Neural progenitor cell (in vitro differentiated cells): ENCODE measurements around the gene INPPL1. TPM values are rescaled to one million over a fixed set of nuclear protein-coding genes. Genes with fewer than 3 reads are reported as not detected.

ENCODE experiments used
- DNase-seq: peaks from one replicate; pipeline ENCODE4 v3.0.0-alpha.2; 2016; ENCODE audit warnings: low spot score
- H2AFZ ChIP-seq: fragments of 200-600 bp; sonication (generic); replicated peaks from 2 replicates; pipeline ENCODE4 v1.6.1; 2016; ENCODE audit warnings: antibody characterized with exemption
- H3F3A ChIP-seq: fragments of 200-600 bp; sonication (generic); 2 replicates; pipeline ENCODE4 v1.6.1; 2016; ENCODE audit warnings: antibody characterized with exemption, low read depth
- H3K27ac ChIP-seq: fragments of 200-600 bp; sonication (generic); 2 replicates; pipeline ENCODE4 v1.5.1; 2016; ENCODE audit warnings: mild to moderate bottlenecking
- H3K27me3 ChIP-seq: fragments of 200-600 bp; sonication (generic); 2 replicates; pipeline ENCODE4 v1.6.1; 2016; ENCODE audit warnings: mild to moderate bottlenecking, moderate library complexity
- H3K36me3 ChIP-seq: fragments of 200-600 bp; sonication (generic); 2 replicates; pipeline ENCODE4 v1.5.1; 2016
- H3K4me1 ChIP-seq: fragments of 200-600 bp; sonication (generic); 2 replicates; pipeline ENCODE4 v1.6.1; 2016; ENCODE audit warnings: mixed run types
- H3K4me2 ChIP-seq: fragments of 200-600 bp; sonication (generic); 2 replicates; pipeline ENCODE4 v1.6.1; 2016
- H3K4me3 ChIP-seq: fragments of 200-600 bp; sonication (generic); 2 replicates; pipeline ENCODE4 v1.5.1; 2016
- H3K79me2 ChIP-seq: fragments of 200-600 bp; sonication (generic); 2 replicates; pipeline ENCODE4 v1.6.1; 2016; ENCODE audit warnings: low read depth
- H3K9ac ChIP-seq: fragments of 200-600 bp; sonication (generic); 2 replicates; pipeline ENCODE4 v1.6.1; 2016
- H3K9me3 ChIP-seq: fragments of 200-600 bp; sonication (generic); 2 replicates; pipeline ENCODE4 v1.5.1; 2016; ENCODE audit warnings: low read depth
- H4K20me1 ChIP-seq: fragments of 200-600 bp; sonication (generic); 2 replicates; pipeline ENCODE4 v1.6.1; 2016; ENCODE audit warnings: low read depth
- H3K27ac Mint-ChIP-seq: 3 replicates; pipeline ENCODE4 v1.8.0; 2021; ENCODE audit warnings: mixed read lengths
- H3K27me3 Mint-ChIP-seq: 2 replicates; pipeline ENCODE4 v1.8.0; 2022; ENCODE audit warnings: low read depth, mild to moderate bottlenecking, inconsistent platforms, moderate library complexity, mixed read lengths; ENCODE audit not compliant: insufficient read depth
- H3K36me3 Mint-ChIP-seq: 3 replicates; pipeline ENCODE4 v1.8.0; 2021; ENCODE audit warnings: mixed read lengths
- H3K4me1 Mint-ChIP-seq: 3 replicates; pipeline ENCODE4 v1.8.0; 2021; ENCODE audit warnings: mixed read lengths
- H3K4me3 Mint-ChIP-seq: 3 replicates; pipeline ENCODE4 v1.8.0; 2021; ENCODE audit warnings: mild to moderate bottlenecking, moderate library complexity, mixed read lengths
- H3K9me3 Mint-ChIP-seq: 3 replicates; pipeline ENCODE4 v1.8.0; 2020; ENCODE audit warnings: mixed read lengths
- EZH2 ChIP-seq: fragments of 200-600 bp; sonication (generic); IDR thresholded peaks from 2 replicates; pipeline ENCODE4 v1.6.1; 2017; ENCODE audit warnings: antibody characterized with exemption, mild to moderate bottlenecking, moderate library complexity
- EZH2phosphoT487 ChIP-seq: fragments of 200-600 bp; sonication (generic); IDR thresholded peaks from 2 replicates; pipeline ENCODE4 v1.6.1; 2017; ENCODE audit warnings: antibody characterized with exemption
- total RNA-seq: library from RNA; depleted of rRNA; stranded (reverse); fragments of >200 nt; gene quantifications from 2 replicates; pipeline ENCODE4 v1.2.3, GENCODE V29; 2015; ENCODE audit warnings: low replicate concordance
- TF ChIP-seq, protein P1 (sequence below): fragments of 200-600 bp; sonication (generic); IDR thresholded peaks from 2 replicates; pipeline ENCODE4 v1.5.1; 2017; ENCODE audit warnings: antibody characterized with exemption, mild to moderate bottlenecking

The INPPL1 gene
- total RNA-seq, 1 donor from 2014 or later: 30.8 TPM

GRCh38 chr11:72234920-72235319, 10.4 kb downstream of the INPPL1 start:
- H3K4me2 ChIP-seq: no peak overlapping the region
- H3K4me1 Mint-ChIP-seq: peaks cover 12% of the 10 kb centered on the region
- peaks cover 34% of the 10 kb centered on the region for H3K36me3 Mint-ChIP-seq
- H3K4me1 ChIP-seq: peaks cover 19% of the 10 kb centered on the region
- H3K27ac Mint-ChIP-seq: no peak overlapping the region
- peaks cover 15% of the 10 kb centered on the region for H3K27me3 ChIP-seq
- H2AFZ ChIP-seq: no peak overlapping the region
- peaks cover 25% of the 10 kb centered on the region for H4K20me1 ChIP-seq
- no peak overlapping the region for H3K4me3 ChIP-seq
- H3K9me3 Mint-ChIP-seq: no peaks in the 10 kb centered on the region
- peaks cover 29% of the 10 kb centered on the region for H3F3A ChIP-seq
- no peaks in the 10 kb centered on the region for H3K79me2 ChIP-seq
- H3K36me3 ChIP-seq: no peaks in the 10 kb centered on the region
- no peak overlapping the region for H3K9ac ChIP-seq
- no peak overlapping the region for H3K27ac ChIP-seq
- H3K27me3 Mint-ChIP-seq: peaks cover 10% of the 10 kb centered on the region
- H3K9me3 ChIP-seq: no peaks in the 10 kb centered on the region
- H3K4me3 Mint-ChIP-seq: no peak overlapping the region
- DNase-seq: no peak
- TF ChIP-seq EZH2phosphoT487: no peak
- no peak for TF ChIP-seq EZH2
- TF ChIP-seq, protein P1, sequence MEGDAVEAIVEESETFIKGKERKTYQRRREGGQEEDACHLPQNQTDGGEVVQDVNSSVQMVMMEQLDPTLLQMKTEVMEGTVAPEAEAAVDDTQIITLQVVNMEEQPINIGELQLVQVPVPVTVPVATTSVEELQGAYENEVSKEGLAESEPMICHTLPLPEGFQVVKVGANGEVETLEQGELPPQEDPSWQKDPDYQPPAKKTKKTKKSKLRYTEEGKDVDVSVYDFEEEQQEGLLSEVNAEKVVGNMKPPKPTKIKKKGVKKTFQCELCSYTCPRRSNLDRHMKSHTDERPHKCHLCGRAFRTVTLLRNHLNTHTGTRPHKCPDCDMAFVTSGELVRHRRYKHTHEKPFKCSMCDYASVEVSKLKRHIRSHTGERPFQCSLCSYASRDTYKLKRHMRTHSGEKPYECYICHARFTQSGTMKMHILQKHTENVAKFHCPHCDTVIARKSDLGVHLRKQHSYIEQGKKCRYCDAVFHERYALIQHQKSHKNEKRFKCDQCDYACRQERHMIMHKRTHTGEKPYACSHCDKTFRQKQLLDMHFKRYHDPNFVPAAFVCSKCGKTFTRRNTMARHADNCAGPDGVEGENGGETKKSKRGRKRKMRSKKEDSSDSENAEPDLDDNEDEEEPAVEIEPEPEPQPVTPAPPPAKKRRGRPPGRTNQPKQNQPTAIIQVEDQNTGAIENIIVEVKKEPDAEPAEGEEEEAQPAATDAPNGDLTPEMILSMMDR: no peak

DNA sequence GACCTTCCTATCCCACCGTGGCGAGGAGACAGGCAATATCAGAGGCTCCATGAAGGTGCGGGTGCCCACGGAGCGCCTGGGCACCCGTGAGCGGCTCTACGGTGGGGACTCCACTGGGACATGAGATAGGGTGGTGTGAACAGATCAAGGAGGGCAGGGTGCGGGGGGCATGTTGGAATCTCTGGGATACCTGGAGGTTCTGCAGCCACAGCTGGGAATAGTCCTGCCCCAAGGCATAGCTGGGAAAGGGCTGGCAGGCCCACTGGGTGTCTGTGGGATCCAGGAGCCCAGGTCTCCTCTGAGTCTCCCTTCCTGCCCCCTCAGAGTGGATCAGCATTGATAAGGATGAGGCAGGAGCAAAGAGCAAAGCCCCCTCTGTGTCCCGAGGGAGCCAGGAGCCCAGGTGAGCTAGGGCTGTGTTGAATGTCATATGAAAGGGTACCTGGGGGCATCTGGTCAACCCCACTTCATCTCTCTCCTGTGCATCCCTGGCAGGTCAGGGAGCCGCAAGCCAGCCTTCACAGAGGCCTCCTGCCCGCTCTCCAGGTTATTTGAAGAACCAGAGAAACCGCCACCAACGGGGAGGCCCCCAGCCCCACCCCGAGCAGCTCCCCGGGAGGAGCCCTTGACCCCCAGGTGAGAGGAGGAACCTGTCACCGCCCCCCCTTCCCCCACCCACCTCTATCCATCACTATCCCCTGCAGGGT, 10.9 kb downstream of the INPPL1 start:
- DNase-seq: no peak
- Histone ChIP-seq H3K9me3 (no peaks in the 10 kb centered on the region), H4K20me1 (peaks cover 25% of the 10 kb centered on the region), H3K4me2 (no peak overlapping the region), H3K4me1 (peaks cover 25% of the 10 kb centered on the region), H2AFZ (no peak overlapping the region), H3F3A (peaks cover 29% of the 10 kb centered on the region), H3K4me3 (no peak overlapping the region), H3K27me3 (peaks cover 21% of the 10 kb centered on the region), H3K27ac (no peak overlapping the region), H3K9ac (no peak overlapping the region), H3K36me3 (no peaks in the 10 kb centered on the region), H3K79me2 (no peaks in the 10 kb centered on the region)
- no peak overlapping the region for H3K4me3 Mint-ChIP-seq
- peaks cover 15% of the 10 kb centered on the region for H3K4me1 Mint-ChIP-seq
- H3K27me3 Mint-ChIP-seq: peaks cover 13% of the 10 kb centered on the region
- no peaks in the 10 kb centered on the region for H3K9me3 Mint-ChIP-seq
- TF ChIP-seq EZH2: no peak
- peaks cover 33% of the 10 kb centered on the region for H3K36me3 Mint-ChIP-seq
- H3K27ac Mint-ChIP-seq: no peak overlapping the region

DNA sequence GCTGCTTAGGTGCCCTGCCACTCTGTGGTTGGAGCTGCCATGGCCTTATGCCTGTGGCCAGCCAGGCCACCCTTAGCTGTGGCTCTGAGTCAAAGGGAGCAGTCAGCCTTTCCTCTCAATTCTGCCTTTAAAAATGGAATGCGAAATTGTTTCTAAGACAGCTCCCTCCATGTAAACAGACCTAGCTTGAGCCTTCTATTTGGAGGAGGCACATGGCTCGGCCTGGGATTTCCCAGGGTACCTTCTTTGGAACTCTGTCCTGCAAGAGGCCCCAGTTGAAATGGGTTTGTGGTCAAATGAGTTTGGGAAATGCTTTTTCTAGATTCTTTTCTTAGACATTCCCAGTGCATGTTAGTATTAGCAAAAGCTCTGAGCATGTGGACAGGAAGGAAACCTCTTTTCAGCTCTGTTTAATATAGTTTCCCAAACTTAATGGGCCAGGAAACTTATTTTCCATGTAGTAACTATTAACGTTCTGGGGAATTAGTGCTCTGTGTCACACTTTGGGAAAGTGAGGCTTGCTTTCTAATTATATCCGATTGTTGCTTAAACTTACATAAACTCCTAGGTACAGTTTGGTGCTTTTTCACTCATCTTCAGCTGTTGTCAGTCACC, 11.6 kb downstream of the INPPL1 start:
- H3K36me3 Mint-ChIP-seq: peaks cover 31% of the 10 kb centered on the region
- no peaks in the 10 kb centered on the region for H3K9me3 ChIP-seq
- no peaks in the 10 kb centered on the region for H3K36me3 ChIP-seq
- no peak overlapping the region for H3K4me3 Mint-ChIP-seq
- peaks cover 20% of the 10 kb centered on the region for H3K27me3 Mint-ChIP-seq
- peaks cover 25% of the 10 kb centered on the region for H4K20me1 ChIP-seq
- no peak overlapping the region for H3K27ac ChIP-seq
- no peak overlapping the region for H3K4me3 ChIP-seq
- H3K9me3 Mint-ChIP-seq: no peaks in the 10 kb centered on the region
- H3K4me2 ChIP-seq: no peak overlapping the region
- peaks cover 27% of the 10 kb centered on the region for H3K4me1 ChIP-seq
- no peak for DNase-seq
- H3K27me3 ChIP-seq: peaks cover 28% of the 10 kb centered on the region
- no peak overlapping the region for H3K9ac ChIP-seq
- peaks cover 20% of the 10 kb centered on the region for H3K4me1 Mint-ChIP-seq
- H2AFZ ChIP-seq: no peak overlapping the region
- TF ChIP-seq EZH2phosphoT487 (no peak), EZH2 (no peak)
- TF ChIP-seq, protein P1: no peak
- no peaks in the 10 kb centered on the region for H3K79me2 ChIP-seq
- peaks cover 29% of the 10 kb centered on the region for H3F3A ChIP-seq
- H3K27ac Mint-ChIP-seq: no peak overlapping the region

- H3K9me3 Mint-ChIP-seq: no peaks in the 10 kb centered on the region
- no peak overlapping the region for H2AFZ ChIP-seq
- no peak overlapping the region for H3K4me3 ChIP-seq
- peaks cover 27% of the 10 kb centered on the region for H3K4me1 ChIP-seq
- no peak overlapping the region for H3K27ac ChIP-seq
- H3K36me3 ChIP-seq: no peaks in the 10 kb centered on the region
- no peak overlapping the region for H3K27ac Mint-ChIP-seq
- no peaks in the 10 kb centered on the region for H3K9me3 ChIP-seq
- peaks cover 23% of the 10 kb centered on the region for H3K27me3 Mint-ChIP-seq
- peaks cover 28% of the 10 kb centered on the region for H3K36me3 Mint-ChIP-seq
- TF ChIP-seq EZH2: no peak
- no peak for TF ChIP-seq EZH2phosphoT487
- TF ChIP-seq, protein P1: no peak
- H4K20me1 ChIP-seq: peaks cover 25% of the 10 kb centered on the region
- no peak overlapping the region for H3K9ac ChIP-seq
- DNase-seq: no peak
- peaks cover 34% of the 10 kb centered on the region for H3K27me3 ChIP-seq
- no peak overlapping the region for H3K4me3 Mint-ChIP-seq
- peaks cover 20% of the 10 kb centered on the region for H3K4me1 Mint-ChIP-seq
- peaks cover 29% of the 10 kb centered on the region for H3F3A ChIP-seq
- no peaks in the 10 kb centered on the region for H3K79me2 ChIP-seq
- H3K4me2 ChIP-seq: no peak overlapping the region
Observed at GRCh38 chr11:72236774-72237111, 12.2 kb downstream of the INPPL1 start.
